Medulla oblongata (tissue), 1 donor: ENCODE results near the gene ZDHHC9.
A peak's percentile ranks its signal among the peaks of the same experiment; 100 is the strongest.

Experiments used
- DNase-seq: peaks from one replicate; pipeline ENCODE4 v3.0.0-alpha.2; 2015; ENCODE audit errors: extremely low spot score

ZDHHC9 gene

DNA sequence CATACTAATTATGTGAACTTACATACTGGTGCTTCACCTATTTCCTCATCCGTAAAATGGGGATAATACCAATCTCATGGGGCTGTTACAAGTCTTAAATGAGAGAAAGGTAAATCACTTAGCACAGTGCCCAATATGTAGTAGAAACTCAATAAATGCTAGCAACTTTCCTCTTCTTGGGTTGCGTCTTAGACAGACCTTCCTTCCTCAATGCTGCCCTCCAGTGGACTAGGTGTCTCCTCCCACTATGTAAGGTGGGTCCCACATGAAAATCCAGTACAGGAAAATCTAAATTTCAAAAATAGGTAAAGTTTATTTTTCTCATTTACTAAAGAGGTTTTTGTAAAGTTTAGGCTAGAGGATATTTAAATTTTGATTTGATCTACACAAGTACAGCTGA lies 20.6 kb downstream of the ZDHHC9 start:
- peak; percentile 61 for DNase-seq

DNA sequence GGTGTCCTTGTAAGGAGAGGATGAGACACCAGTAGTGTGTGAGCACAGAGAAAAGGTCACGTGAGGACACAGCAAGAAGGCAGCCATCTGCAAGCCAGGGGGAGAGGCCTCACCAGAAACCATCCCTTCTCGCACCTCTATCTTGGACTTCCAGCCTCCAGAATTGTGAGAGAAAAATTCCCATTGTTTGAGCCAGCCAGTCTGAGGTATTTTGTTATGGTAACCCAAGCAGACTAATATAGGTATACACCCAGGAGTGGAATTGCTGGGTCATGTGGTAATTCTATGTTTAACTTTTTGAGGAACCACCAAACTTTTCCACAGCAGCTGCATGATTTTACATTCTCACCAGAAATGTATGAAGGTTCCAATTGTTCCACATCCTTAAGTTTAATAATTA lies 25.6 kb downstream of the ZDHHC9 start:
- DNase-seq: no peak

DNA sequence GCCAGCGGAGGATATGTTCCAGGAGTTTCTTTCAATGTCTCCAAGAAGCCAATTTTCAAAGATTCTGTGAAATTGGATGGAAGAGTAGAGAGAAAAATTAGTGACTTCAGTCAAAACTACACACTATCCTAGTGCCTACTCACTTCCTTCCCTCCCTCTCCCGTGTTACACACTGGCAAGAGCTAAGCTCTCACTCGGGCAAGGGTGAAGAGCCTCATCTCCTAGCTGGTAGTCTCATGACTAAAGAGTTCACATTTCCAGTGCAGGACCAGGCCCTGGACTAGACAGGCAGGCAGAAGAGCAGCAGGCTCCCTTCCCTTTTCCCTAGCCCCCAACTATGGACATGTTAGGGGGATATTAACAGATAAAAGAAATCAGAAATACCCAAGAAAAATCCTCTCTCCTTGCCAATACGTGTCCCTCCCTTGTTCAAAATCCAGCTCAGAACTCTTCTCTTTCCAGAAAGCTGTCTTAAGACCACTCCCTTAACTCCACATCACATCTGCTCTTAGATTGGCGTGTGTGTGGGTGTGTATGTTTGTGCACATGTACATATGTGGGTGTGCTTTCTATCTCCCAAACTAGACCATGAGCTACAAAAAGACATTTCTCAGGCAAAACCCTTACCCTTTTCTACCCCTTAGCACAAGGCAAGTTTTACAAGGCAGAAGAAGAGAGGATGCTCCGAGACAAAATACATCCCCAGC lies 29.9 kb downstream of the ZDHHC9 start:
- no peak for DNase-seq

DNA sequence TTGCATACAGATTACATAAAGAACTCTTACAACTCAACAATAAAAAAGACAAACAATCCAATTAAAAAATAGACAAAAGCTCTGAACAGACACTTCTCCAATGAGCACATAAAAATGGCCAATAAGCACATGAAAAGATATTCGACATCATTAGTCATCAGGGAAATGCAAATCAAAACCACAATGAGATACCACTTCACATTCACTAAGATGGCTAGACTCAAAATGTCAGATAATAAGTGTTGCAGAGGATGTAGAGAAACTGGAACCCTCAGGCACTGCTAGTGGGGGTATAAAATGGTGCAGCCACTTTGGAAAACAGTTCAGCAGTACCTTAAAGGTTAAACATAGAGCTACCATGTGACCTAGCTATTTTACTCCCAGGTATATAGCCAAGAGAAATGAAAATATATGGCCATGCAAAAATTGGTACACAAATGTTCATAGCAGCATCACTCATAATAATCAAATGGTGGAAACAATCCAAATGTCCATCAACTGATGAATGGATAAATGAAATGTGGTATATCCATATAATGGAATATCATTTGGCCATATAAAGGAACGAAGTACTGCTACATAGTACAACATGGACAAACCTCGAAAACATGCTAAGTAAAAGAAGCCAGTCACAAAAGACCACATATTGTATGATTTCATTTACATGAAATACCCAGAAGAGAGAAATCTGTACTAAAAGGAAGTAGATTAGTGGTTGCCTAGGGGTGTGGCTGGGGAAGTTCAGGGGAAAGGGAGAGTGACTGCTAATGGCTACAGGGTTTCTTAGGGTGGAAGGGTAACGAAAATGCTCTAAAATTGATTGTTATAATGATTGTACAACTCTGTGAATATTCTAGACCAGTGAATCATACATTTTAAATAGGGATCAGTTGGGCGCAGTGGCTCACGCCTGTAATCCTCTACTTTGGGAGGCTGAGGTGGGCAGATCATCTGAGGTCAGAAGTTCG lies 34.6 kb downstream of the ZDHHC9 start:
- no peak for DNase-seq

DNA sequence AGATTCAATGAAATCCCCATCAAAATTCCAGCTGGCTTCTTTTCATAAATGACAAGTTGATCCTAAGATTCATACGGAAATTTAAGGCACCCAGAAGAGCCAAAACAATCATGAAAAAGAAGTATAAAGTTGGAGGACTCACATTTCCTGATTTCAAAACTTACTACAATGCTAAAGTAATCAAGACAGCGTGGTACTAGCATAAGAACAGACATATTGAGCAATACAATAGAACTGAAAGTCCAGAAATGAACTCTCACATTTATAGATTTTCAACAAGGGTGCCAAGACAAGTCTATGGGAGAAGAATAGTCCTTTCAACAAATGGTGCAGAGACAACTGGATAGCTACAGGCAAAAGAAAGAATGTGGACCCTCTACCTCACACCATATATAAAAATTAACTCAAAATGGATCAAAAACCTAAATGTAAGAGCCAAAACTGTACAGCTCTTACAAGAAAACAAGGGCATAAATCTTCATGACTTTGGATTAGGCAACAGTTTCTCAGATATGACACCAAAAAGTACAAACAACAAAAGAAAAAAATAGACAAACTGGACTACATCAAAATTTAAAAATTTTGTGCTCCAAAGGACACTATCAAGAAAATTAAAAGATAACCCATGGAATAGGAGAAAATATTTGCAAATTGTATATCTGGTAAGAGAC lies 35.4 kb downstream of the ZDHHC9 start:
- no peak for DNase-seq

DNA sequence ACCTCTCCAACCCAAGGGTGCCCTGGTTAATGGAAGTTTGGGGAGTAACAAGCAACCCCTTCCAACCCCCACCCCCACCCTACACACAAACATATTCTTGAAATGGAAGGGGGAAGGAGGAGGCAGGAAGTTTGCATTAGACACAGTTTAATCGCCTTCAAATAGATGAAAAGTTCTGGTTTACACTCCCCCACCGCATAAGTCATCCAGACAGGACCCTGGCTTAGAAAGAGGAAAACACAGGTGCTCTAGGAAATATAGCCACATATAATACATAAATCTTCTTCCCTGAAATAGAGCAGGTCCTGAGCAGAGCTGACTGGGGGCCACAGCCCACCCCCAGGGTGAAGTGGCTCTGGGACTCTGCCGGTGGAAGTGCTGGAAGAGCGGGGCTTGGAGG lies 38.9 kb downstream of the ZDHHC9 start:
- no peak for DNase-seq

DNA sequence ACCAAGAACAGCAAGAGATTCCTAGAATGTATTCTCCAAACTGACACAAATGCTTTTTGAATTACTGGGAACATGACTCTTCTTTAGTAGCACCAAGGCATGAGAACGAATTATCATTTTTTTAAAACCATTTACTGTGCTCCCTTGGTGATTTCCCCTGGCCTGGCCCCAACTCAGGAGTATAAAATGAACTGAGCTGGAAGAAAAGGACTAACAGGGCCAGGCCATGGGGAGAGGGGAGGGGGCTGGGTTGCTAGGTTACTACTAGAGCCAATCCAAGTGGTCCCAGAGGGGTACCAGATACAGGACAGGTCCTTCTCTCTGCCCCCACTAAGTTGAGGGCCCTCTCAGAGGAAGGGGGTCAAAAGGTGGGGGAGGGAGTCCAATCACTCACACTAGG lies 40.8 kb downstream of the ZDHHC9 start:
- no peak for DNase-seq

DNA sequence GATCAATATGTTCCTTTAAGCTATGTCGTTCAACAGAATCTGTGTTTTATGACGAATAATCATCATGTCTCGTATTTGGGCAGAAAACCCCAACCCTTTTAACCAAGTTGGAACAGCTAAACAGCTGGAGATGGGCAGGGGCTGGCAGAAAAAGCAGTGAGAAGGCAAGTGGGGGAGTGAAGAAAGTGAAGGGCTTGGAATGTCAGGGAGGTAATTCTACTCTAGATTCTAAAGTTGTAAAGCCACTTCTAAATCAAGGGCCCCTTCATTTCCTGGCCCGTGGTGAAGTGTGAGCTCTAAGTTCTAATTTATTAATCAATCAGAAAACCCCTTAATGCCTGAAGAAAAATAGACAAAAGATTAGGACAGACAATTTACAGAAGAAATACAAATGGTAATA lies 43.5 kb downstream of the ZDHHC9 start:
- DNase-seq: no peak

DNA sequence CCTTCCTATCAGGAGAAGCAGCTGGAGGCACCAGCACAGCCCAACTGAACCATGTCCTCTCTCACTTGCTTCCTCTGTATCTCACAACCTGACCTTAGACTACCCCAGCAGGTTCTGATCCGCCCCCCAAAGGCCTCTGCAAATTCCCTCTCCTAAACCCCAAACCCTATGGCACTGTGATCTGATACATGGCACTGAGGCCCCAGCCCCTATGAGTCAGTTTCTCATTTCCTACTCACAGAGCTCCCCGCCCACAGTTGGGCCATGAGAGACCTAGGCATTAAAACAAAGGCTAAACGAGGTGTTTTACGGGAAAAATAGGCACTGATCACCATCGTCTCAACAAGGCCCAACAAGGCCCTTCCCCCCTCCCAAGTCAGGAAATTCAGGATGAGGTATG lies 44.8 kb downstream of the ZDHHC9 start:
- DNase-seq: no peak

DNA sequence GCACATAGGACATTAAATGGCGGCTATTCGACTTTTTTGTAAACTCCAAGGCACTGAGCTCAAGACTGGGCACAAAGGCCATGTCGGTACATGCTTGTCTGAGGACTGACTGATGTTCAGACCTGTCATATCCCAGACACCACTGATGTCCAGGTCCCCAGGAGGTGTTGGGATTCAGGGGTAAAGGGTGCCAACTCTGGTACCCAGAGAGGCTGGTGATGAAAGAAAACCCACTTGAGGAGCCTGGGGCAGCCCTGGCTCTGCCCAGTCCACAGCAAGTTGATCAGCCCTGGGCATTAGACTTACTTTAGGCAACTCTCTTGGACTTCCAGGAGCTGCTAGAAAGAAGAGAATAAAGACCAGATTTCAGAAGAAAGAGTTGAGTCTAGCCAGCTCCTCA lies 45.2 kb downstream of the ZDHHC9 start:
- no peak for DNase-seq

DNA sequence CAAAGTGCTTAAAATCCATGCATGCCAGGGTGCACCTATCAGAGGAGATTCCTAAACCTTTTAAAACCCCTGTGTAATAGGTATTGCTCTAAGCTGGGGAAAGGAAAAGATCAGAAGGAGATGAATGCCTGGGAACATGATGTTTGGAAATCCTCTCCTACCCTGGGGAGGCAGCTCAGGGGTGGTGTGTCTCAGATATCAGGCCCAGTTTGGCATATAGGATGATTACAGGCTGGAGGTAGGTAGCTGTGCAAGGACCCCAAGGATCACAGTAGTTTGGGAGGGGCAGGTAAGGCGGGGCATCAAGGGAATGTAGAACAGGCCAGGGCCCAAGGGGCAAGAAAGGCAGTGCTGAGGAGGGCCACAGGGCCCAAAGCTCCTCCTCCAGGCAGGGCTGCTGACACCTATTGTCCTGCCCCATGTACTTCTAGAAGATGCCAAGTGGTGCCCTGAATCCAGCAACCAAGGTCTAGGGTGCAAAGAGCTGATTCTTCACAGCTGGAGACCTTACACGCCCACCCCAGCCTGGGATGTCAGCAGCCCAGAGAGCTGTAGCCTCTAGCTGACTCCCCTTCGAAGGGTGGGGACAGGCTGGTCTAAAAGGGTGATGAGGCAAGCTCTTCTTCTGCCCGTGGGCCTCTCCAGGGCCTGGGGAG lies 46.3 kb downstream of the ZDHHC9 start:
- DNase-seq: no peak

DNA sequence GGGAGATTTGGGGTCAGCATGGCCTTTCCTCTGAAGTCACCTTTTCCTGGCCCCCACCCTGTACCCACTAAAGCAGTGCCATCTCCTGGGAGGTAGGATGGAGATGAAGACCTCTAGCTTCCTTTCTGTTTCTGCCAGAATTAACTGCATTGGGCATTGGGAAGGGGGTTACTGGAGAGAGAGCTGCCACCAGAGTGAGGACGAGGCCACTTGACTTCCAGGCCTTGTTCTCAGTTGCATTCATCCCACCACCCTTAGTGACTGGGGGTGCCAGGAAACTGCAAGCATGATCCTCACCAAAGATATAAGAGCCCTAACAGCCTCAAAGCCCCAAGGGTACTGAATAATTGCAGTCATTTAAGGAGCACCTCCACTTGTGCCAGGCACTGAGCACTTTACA lies 48.1 kb downstream of the ZDHHC9 start:
- no peak for DNase-seq

DNA sequence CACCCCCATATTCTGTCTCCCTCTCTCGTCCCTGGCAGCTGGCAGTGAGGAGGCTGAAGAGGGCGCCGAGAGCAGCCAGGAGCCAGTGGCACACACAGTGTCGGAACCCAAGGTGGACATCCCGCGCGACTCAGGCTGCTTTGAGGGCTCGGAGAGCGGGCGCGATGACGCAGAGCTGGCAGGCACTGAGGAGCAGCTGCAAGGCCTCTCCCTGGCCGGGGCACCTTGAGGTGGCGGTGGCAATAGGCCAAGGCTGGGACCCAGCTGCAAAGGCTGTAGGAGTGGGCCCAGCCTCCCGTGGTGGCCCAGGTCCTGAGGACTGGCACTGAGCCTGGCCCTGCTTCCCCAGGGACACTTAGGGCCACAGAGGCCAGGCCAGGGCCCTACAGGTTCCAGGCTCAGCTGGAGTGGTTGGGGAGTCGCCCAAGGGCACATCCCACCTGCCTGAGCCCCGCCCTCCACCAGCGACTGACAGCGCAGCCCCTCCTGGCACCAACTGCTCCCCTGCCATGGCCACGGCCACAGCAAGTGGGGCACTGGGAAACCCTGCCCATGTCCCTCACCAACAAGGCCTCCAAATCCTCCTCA lies 50.0 kb downstream of the ZDHHC9 start:
- no peak for DNase-seq

DNA sequence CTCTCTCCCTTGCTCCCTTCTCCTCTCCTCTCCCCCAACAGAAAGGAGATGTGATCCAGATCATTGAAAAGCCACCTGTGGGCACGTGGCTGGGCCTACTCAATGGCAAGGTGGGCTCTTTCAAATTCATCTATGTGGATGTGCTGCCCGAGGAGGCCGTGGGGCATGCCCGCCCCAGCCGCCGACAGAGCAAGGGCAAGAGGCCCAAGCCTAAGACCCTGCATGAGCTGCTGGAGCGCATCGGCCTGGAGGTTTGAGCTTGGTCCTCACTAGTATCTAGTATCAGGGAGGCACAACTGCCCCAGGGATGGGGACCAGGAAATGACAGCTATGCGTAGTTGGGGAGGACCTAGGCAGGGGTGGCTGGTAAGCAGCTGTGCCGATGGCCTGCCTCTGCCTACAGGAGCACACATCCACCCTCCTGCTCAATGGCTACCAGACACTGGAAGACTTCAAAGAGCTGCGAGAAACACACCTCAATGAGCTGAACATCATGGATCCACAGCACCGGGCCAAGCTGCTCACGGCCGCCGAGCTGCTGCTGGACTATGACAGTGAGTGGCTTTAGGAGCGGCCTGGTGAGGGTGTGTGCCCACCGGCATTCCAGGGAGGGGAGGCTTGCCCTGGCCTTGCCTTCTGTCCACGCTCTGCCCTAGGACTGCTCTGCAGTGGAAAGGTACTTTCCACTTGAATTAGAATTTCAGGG lies 50.9 kb downstream of the ZDHHC9 start:
- no peak for DNase-seq

DNA sequence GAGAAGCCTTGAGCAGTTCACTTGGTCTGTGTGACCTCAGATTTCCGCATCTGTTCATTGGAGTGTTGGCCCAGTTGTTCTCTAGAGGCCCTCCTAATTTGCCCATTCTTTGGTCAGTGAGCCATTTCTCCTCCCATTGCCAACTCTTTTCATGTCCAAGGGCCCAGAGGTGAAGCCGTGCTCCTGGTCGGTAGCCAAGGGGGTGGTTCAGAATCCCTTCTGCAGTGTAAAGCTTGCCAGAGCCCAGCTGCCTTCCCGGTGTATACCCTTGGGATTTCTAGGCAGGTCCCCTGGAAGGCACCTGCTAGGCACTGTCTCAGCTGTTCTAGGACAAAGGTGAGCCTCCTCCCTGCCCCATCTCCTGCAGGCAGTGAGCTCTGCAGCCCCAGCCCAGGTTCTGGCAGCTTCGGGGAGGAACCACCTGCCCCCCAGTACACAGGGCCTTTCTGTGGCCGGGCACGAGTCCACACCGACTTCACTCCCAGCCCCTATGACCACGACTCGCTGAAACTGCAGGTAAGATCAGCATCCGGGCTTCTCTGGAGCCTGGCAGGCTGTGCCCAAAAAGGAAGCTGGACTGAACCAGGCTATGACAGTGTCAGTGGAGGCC lies 51.6 kb downstream of the ZDHHC9 start:
- no peak for DNase-seq

DNA sequence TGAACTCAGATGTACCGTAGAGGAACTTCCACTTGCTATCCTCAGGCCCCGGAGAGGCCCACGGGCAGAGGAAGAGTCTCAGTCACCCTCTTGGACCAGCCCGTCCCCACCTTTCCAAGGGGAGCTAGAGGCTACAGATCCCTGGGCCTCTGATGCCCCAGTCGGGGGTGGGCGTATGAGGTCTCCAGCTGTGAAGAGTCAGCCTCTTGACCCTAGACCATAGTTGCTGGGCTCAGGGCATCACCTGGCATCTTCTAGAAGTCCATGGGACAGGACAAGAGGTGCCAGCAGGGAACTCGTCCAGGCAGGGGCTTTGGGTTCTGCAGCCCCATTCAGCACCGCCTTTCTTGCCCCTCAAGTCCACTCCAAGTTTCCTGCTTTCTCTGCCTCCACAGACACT lies 52.4 kb downstream of the ZDHHC9 start:
- no peak for DNase-seq

DNA sequence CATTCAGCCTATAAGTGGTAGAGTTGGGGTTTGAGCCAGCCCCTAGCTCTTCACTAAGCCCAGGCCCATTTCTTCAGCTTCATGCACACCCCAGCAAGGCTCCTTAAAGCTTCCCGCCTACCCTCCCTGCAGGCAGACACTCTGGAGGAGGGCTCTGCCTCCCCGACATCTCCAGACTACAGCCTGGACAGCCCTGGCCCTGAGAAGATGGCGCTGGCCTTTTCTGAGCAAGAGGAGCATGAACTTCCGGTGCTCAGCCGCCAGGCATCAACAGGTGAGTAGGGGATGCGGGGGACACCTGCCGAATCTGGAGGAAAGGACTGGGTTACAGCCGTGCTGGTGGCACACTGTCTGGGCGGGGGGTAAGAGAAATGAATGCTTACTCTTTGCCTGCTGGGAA lies 52.9 kb downstream of the ZDHHC9 start:
- no peak for DNase-seq

DNA sequence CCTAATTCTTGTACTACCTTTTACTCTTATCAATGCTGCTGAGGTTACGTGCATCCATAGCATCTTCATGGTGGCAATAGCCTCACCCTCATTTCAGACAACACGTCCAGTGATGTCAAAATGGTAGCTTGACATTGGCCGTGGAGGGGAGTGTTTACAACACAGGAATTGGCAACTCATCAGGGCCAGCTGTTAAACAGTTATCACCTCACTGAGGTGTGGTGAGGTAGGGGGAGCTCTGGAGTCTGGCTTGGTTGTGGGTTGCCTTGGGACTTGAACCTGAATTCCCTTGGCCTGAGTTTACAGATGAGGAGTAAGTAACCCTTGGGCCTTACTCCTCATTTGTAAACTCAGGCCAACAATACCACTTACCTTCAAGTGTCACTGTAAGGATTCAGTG lies 53.5 kb downstream of the ZDHHC9 start:
- DNase-seq: no peak

DNA sequence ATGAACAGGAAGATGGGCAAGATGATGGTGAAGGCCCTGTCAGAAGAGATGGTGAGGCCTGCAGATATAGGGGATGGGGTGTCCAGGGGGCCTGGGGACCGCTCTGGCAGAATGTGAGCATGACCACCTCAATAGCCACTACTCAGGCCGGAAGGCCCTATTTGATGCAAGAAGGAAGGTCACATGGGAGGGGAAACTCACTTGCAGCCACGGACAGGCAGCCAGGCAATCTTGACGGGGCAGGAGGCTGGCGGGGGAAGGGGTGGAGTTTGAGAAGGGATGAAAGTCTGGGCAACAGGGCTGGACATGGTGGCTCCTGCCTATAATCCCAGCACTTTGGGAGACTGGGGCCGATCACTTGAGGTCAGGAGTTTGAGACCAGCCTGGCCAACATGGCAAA lies 55.2 kb downstream of the ZDHHC9 start:
- DNase-seq: no peak

DNA sequence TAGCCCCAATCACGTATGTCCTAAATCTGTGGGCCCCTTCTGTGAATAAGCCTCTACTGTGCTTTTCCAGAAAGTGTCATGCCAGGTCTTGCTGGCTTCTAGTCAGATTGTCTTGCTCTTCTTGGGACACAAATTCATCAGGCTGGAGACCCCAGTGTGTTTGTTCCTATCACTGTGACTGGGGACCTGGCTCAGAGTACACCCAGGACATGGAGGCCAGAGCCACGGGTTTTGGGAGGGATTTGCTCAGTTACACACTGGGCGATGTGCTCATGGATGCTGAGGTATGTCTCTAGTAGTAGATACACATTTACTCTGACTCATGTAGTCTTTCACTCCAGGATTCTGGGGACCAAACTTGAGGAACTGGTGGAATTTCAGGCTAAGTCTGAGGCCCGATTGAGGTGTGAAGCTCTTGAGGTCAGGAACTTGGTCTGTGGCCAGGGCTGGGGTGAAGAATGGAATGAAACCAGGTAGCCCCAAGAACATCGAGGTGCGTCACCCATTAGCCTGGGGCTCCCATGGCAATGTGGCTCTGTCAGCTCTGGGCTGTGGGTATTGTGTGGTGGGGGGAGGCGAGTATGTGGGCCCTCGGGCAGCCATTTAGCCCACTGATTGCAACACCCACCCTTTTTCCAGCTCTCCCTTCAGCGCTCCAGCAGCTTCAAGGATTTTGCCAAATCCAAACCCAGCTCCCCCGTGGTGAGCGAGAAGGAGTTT lies 56.2 kb downstream of the ZDHHC9 start:
- no peak for DNase-seq
